NCI-H345 treated with DMSO at 0.1 percent for 48 hours (cell line): ENCODE results near the gene OLA1.
"Not testable (repeated sequence)": the region's sequence is repeated elsewhere in the genome, so short reads cannot be mapped to it uniquely, and the experiment has no call there.

Experiments
- DNase-seq: peaks from one replicate; lab custom pipeline; 2025; ENCODE audit not compliant: unreplicated experiment; lab: John Stamatoyannopoulos, UW

The OLA1 gene

DNA sequence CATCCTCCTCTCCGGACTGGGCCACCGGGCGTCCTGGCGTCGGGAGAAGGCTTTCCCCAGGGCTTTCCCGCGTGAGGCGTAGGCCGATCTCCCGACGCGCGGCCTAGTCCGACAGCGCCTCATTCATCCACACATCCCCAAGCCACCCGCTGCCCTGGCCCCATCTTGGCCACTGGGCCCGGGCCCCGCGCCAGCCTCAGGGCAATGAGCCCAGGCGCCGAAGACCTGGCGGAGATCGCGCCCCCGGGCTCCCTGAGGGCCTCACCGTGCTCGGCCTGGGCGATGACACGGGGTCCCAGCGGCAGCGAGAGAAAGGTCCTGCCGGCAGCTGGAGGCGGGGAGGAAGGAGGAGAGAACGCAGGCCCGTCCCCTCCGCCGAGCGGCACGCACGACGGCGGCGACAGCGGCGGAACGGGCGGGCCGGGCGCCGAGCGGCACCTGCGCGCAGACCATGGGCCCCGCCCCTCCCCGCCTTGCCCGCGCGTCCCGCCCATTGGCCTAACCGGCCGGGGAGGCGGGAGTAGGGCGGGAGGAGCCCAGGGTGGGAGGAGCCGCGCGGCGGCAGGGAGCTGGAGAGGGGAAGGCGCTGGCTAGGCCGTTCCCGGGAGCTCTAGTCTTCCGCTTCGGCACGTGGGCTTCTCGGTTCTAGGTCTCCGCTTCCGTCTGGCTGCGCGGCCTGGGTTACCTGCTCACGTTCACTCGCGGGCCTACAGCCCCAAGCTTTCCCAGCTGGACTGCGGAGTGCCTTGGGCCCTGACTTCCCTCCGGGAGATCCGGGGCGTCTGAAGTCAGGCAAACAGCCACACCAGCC, at the start of gene OLA1:
TSS of gene OLA1 (minus strand) at position 346 of the 811 bp plus-strand sequence. CDS start 1,717 bp downstream, outside the sequence.
- DNase-seq = peak; percentile 92

DNA sequence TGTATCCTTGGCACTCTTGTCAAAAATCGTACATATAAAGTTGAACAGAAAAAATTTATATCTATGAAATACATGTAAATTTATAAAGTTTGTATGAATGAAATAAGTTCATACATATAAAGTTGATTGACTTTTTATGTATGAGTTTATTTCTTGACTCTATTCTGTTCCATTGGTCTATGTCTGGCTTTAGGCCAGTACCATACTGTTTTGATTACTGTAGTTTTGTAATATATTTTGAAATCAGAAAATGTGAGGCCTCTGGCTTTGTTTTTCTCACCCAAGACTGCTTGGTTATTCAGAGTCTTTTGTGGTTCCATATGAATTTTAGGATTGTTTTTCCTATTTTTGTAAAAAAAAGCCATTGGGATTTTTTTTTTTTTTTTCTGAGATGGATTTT, 44.6 kb upstream of the OLA1 start:
- DNase-seq = no peak

GRCh38 chr2:174286172-174286571, 37.8 kb upstream of the OLA1 start:
- no peak for DNase-seq

- no peak for DNase-seq
These were observed 34.1 kb upstream of the OLA1 start for GRCh38 chr2:174282441-174282840.

DNA sequence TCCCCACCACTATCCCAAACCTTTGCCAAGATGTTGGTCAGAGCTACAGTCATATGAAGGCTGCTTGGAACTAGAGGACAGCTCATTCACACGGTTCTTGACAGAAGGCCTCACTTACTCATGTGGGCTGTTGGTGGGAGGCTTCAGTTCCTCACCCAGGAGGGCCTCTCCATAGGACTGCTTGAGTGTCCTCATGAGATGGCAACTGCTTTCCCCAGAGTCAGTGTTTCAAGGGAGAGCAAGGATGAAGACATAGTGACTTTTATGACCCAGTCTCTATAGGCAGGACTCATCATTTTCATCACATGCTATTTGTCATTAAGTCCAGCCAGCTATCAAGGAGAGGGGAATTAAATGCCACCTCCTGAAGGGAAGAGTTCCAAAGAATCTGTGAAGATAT, 33.4 kb upstream of the OLA1 start:
- no peak for DNase-seq

DNA sequence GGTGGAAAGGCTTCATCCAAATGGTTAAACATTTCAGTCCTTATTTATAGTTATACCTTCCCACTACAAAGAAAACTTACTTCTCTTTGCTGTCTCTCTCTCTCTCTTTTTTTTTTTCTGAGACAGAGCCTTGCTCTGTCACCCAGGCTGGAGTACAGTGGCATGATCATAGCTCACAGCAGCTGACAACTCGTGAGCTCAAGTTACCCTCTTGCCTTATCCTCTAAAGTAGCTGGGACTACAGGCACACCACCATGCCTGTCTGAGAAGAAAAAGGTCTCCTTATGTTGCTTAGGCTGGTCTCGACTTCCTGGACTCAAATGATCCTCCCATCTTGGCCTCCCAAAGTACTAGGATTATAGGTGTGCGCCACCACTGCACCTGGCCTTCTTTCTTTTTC, 32.3 kb upstream of the OLA1 start:
- DNase-seq = no peak

DNA sequence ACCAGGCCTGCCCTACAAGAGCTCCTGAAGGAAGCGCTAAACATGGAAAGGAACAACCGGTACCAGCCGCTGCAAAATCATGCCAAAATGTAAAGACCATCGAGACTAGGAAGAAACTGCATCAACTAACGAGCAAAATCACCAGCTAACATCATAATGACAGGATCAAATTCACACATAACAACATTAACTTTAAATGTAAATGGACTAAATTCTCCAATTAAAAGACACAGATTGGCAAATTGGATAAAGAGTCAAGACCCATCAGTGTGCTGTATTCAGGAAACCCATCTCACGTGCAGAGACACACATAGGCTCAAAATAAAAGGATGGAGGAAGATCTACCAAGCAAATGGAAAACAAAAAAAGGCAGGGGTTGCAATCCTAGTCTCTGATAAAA, 21.9 kb upstream of the OLA1 start:
- not testable (repeated sequence) for DNase-seq

- DNase-seq = no peak
These were observed 18.0 kb upstream of the OLA1 start for GRCh38 chr2:174266288-174266687.

DNA sequence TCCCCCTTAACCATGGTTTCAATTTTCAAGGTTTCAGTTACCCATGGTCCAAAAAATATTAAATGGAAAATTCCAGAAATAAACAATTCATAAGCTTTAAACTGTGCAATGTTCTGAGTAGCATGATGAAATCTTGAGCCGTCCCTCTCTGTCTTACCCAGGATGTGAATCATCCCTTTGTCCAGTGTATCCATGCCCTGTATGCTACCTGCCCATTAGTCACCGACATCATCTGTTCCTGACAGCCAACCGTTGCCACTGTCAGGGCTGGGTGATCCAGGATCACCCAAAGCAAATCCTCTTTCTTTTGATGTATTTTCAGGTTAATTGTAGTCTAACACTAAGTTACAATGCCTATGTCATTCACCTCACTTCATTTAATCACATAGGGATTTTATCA, 15.7 kb upstream of the OLA1 start:
- DNase-seq = no peak

GRCh38 chr2:174259981-174260380, 11.6 kb upstream of the OLA1 start:
- DNase-seq = no peak

DNA sequence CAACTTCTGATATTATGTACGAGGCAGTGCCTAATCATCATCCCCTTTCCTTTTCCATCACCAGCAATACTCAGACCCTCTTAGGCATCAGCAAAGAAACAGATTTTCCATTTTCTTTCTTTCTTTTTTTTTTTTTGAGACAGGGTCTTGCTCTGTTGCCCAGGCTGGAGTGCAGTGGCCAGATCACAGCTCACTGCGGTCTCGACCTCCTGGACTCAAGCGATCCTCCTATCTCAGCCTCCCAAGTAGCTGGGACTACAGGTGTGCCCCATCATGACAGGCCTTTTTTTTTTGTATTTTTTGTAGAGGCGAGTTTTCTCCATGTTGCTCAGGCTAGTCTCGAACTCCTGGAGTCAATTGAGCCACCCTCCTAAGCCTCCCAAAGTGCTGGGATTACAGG, 5.9 kb upstream of the OLA1 start:
- DNase-seq = no peak

DNA sequence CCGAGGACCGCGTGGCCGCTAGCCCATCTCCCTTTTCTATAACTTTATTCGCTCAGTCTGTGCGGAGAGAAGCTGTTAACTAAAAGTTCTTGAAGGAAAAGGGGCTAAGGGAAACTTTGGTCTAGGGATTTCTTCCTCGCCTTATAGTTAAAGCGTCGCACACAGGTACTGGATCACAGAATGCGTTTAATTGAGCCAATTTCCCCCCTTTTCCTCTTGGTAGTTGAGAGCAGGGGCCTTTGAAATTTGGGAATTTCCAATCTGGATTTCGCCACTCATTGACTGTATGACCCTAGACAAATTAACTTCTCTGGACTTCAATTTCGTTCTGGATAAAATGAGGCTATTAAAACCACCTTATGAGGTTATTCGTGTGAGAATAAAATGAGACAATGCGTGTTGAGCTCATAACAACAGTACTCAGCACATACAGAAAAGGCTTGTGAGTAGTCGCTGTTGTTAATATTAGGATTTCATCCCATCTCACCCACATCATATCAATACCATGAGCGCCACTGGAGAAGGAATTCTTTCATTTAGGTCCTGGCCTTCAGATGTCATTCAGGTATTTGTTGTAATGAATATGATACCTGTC, 763 bp upstream of the OLA1 start:
- peak; percentile 34 for DNase-seq

DNA sequence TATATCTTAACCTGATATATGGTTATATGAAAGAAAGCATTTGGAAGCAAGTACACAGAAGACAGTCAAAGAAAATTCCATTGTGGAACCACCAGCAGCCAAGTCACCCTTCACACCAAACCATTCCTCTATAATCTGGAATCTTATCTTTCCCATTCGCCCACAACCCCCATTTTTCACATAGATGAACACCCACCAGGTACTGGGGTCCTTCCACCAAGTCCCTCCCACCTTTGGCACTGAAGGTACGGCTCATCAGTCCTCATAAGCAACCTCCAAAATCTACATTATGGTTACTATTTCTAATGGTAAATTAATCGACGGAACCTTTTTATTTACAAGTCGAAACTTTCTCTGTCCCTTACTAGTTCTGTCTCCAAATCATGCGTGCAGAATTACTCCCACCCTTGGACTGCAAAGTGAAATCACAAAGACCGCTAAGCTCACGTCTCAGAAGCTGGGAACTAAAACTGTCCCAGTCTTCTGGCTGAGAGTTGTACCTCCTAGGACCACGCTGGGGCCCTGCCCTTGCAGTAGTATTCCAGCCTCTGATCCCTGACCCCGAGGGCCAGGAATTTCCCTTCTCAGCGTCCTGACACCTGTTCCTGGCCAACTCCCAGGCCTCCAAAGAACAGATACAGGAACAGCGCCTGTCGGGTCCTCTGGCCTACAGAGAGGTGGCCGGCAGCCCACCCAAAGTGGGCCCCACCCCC, 702 bp downstream of the OLA1 start:
- no peak for DNase-seq

GRCh38 chr2:174246944-174247381, 1.4 kb downstream of the OLA1 start:
- no peak for DNase-seq

- DNase-seq = not testable (repeated sequence)
These were observed 2.7 kb downstream of the OLA1 start for GRCh38 chr2:174245628-174246027.

- DNase-seq = no peak
These were observed 3.3 kb downstream of the OLA1 start for GRCh38 chr2:174245065-174245464.

GRCh38 chr2:174243812-174244211, 4.5 kb downstream of the OLA1 start:
- DNase-seq = no peak

GRCh38 chr2:174240097-174240496, 8.2 kb downstream of the OLA1 start:
- no peak for DNase-seq

DNA sequence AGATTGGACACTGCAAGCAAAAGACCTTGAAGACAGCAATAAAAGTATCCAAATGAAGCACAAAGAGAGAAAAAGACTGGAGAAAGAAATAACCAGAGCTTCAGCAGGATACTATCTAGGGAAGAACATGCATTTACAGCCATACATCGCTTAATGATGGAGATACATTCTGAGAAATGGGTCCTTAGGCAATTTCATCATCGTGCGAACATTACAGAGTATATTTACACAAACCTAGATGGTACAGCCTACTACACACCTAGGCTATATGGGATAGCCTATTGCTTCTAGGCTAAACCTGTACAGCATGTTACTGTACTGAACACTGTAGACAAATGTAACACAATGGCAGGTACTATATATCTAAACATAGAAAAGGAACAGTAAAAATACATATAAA, 11.9 kb downstream of the OLA1 start:
- no peak for DNase-seq

- no peak for DNase-seq
These were observed 12.7 kb downstream of the OLA1 start for GRCh38 chr2:174235680-174236079.

- no peak for DNase-seq
These were observed 14.5 kb downstream of the OLA1 start for GRCh38 chr2:174233771-174234275.

DNA sequence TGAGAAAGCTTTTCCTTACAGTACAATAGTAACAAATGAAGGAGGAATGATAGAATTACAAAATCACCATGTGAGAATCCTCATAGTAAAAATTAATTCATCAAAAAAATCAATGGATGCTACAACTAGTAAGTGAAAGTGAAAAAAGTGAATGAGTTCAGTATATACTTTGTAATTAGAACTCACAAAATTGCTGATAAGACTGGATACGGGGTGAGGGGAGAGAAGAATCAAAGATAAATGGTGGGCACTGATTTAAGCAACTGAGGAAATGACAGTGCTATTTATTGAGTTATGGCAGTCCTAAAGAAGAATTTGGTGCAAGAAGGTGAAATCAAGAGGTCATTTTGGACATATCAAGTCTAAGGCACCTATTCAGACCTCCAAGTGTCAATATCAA, 20.6 kb downstream of the OLA1 start:
- no peak for DNase-seq
